HepG2 (cell line): Measurements from ENCODE around the gene SLX1A. TPM values are rescaled to one million over a fixed set of nuclear protein-coding genes. Genes with fewer than 3 reads are reported as not detected.

Experiments used
- ATRX ChIP-seq: sonication (generic); formaldehyde crosslinking; IDR thresholded peaks from 2 replicates; pipeline ENCODE4 v1.4.0; 2020; ENCODE audit warnings: missing genetic modification reagents, borderline replicate concordance
- CEBPG ChIP-seq: IDR thresholded peaks from 2 replicates; pipeline ENCODE4 v1.6.1; 2016
- DMTF1 ChIP-seq: sonication (generic); formaldehyde crosslinking; IDR thresholded peaks from 2 replicates; pipeline ENCODE4 v1.4.0; 2020; ENCODE audit warnings: mild to moderate bottlenecking, missing genetic modification reagents
- DPF2 ChIP-seq: sonication (generic); formaldehyde crosslinking; IDR thresholded peaks from 2 replicates; pipeline ENCODE4 v1.4.0; 2020; ENCODE audit warnings: mild to moderate bottlenecking, low read depth, missing genetic modification reagents, borderline replicate concordance
- EED ChIP-seq: sonication (generic); formaldehyde crosslinking; IDR thresholded peaks from 2 replicates; pipeline ENCODE4 v1.5.0; 2020; ENCODE audit warnings: mild to moderate bottlenecking, missing genetic modification reagents
- FOXC1 ChIP-seq: sonication (generic); formaldehyde crosslinking; IDR thresholded peaks from 2 replicates; pipeline ENCODE4 v1.8.0; 2022; ENCODE audit warnings: mild to moderate bottlenecking, missing genetic modification reagents, borderline replicate concordance
- HNRNPUL1 ChIP-seq: fragments of 200-400 bp; formaldehyde crosslinking; IDR thresholded peaks from 2 replicates; pipeline ENCODE4 v1.6.1; 2017; ENCODE audit warnings: low read depth, mild to moderate bottlenecking, low read length, moderate library complexity
- MATR3 ChIP-seq: sonication (generic); formaldehyde crosslinking; IDR thresholded peaks from 2 replicates; pipeline ENCODE4 v1.4.0; 2020; ENCODE audit warnings: missing genetic modification reagents
- MLLT10 ChIP-seq: sonication (generic); formaldehyde crosslinking; IDR thresholded peaks from 2 replicates; pipeline ENCODE4 v1.4.0; 2020; ENCODE audit warnings: missing genetic modification reagents
- PHF5A ChIP-seq: IDR thresholded peaks from one replicate; pipeline ENCODE4 v1.6.1; 2018; ENCODE audit warnings: low read depth, missing genetic modification reagents; ENCODE audit not compliant: unreplicated experiment
- REL ChIP-seq: sonication (generic); formaldehyde crosslinking; conservative IDR thresholded peaks from 2 replicates; pipeline ENCODE4 v1.8.0; 2022; ENCODE audit warnings: mild to moderate bottlenecking, missing genetic modification reagents, moderate library complexity
- SP5 ChIP-seq: IDR thresholded peaks from 2 replicates; pipeline ENCODE4 v1.6.1; 2016; ENCODE audit warnings: low read depth, borderline replicate concordance
- STAT5B ChIP-seq: sonication (generic); formaldehyde crosslinking; IDR thresholded peaks from 2 replicates; pipeline ENCODE4 v1.4.0; 2020; ENCODE audit warnings: missing genetic modification reagents
- TAF1 ChIP-seq: sonication (generic); formaldehyde crosslinking; IDR thresholded peaks from 2 replicates; pipeline ENCODE4 v1.4.0; 2020; ENCODE audit warnings: missing genetic modification reagents
- ZFP62 ChIP-seq: sonication (generic); formaldehyde crosslinking; IDR thresholded peaks from 2 replicates; pipeline ENCODE4 v1.4.0; 2020; ENCODE audit warnings: missing genetic modification reagents
- ZMAT3 ChIP-seq: sonication (generic); formaldehyde crosslinking; conservative IDR thresholded peaks from 2 replicates; pipeline ENCODE4 v1.7.0; 2021; ENCODE audit warnings: missing genetic modification reagents
- ZNF205 ChIP-seq: IDR thresholded peaks from 2 replicates; pipeline ENCODE4 v1.6.1; 2018; ENCODE audit warnings: missing biosample characterization, missing genetic modification reagents
- ZNF232 ChIP-seq: sonication (generic); formaldehyde crosslinking; IDR thresholded peaks from 2 replicates; pipeline ENCODE4 v1.4.0; 2020; ENCODE audit warnings: missing genetic modification reagents, borderline replicate concordance
- ZNF33B ChIP-seq: sonication (generic); formaldehyde crosslinking; IDR thresholded peaks from 2 replicates; pipeline ENCODE4 v1.5.1; 2020; ENCODE audit warnings: mild to moderate bottlenecking, missing genetic modification reagents
- ZNF350 ChIP-seq: sonication (generic); formaldehyde crosslinking; IDR thresholded peaks from 2 replicates; pipeline ENCODE4 v1.4.0; 2020; ENCODE audit warnings: mild to moderate bottlenecking, low read depth, missing genetic modification reagents, borderline replicate concordance
- ZNF362 ChIP-seq: sonication (generic); formaldehyde crosslinking; IDR thresholded peaks from 2 replicates; pipeline ENCODE4 v1.4.0; 2020; ENCODE audit warnings: missing genetic modification reagents, mild to moderate bottlenecking, borderline replicate concordance
- ZNF710 ChIP-seq: sonication (generic); formaldehyde crosslinking; IDR thresholded peaks from 2 replicates; pipeline ENCODE4 v1.5.0; 2020; ENCODE audit warnings: mild to moderate bottlenecking, missing genetic modification reagents, borderline replicate concordance
- ZNF878 ChIP-seq: sonication (generic); formaldehyde crosslinking; IDR thresholded peaks from 2 replicates; pipeline ENCODE4 v1.8.1; 2023; ENCODE audit warnings: mild to moderate bottlenecking, missing genetic modification reagents, moderate library complexity
- polyA plus RNA-seq, 8 experiments: library from polyadenylated mRNA; depleted of rRNA in 3 of 8; stranded (reverse) in 7 of 8; unstranded in 1 of 8; fragments of >200 nt; fragmentation: Illumina TruSeq in 4 of 8; extraction: Trizol in 4 of 8; gene quantifications; 2 replicates each; pipeline versions ENCODE4 v1.2.1 to v1.2.3, GENCODE V29; 2011 to 2016; ENCODE audit warnings: low read depth in 4 of 8, missing spikeins in 1 of 8, mixed read lengths in 1 of 8; ENCODE audit not compliant: insufficient read depth in 1 of 8
- total RNA-seq, 5 experiments: library from RNA; depleted of rRNA; stranded (reverse); fragments of >200 nt; fragmentation: Illumina TruSeq; extraction: Trizol; gene quantifications; 2 replicates each; pipeline ENCODE4 v1.2.3, GENCODE V29; 2016; ENCODE audit warnings: low read depth in 1 of 5
- TF ChIP-seq, protein P1 (sequence below): sonication (generic); formaldehyde crosslinking; IDR thresholded peaks from 2 replicates; pipeline ENCODE4 v1.5.0; 2020; ENCODE audit warnings: missing genetic modification reagents, mild to moderate bottlenecking, borderline replicate concordance

The SLX1A gene
- total and polyA plus RNA-seq, 2 of the 13 experiments (the other 11 are each of a cell fraction or from before 2014, with no cell fraction given), result 12.0 to 37.1 TPM

- peak; percentile 35; the same call in 1 of the 2 replicates for TF ChIP-seq ZNF33B (CRISPR knock-in tag)
- TF ChIP-seq DMTF1 (CRISPR knock-in tag), result no peak
- TF ChIP-seq ZNF205 (CRISPR knock-in tag), result no peak
- peak; percentile 77; the same call in 1 of the 2 replicates for TF ChIP-seq ZMAT3 (CRISPR knock-in tag)
- no peak for TF ChIP-seq ATRX (CRISPR knock-in tag)
- TF ChIP-seq TAF1, result peak; percentile 35; the same call in 1 of the 2 replicates
- no peak for TF ChIP-seq ZNF350 (CRISPR knock-in tag)
- no peak for TF ChIP-seq REL (CRISPR knock-in tag)
- peak; percentile 80; the same call in 1 of the 2 replicates for TF ChIP-seq EED (CRISPR knock-in tag)
- no peak; the same call in 1 of the 2 replicates for TF ChIP-seq FOXC1 (CRISPR knock-in tag)
- TF ChIP-seq ZNF362 (CRISPR knock-in tag), result no peak
- no peak for TF ChIP-seq CEBPG (CRISPR knock-in tag)
- no peak for TF ChIP-seq MATR3 (CRISPR knock-in tag)
- TF ChIP-seq MLLT10 (CRISPR knock-in tag), result no peak
- TF ChIP-seq HNRNPUL1, result no peak
- TF ChIP-seq ZNF710 (CRISPR knock-in tag), result 0 out of 2 replicates have a peak, but pooled peaks have one; percentile 55
- TF ChIP-seq, protein P1, sequence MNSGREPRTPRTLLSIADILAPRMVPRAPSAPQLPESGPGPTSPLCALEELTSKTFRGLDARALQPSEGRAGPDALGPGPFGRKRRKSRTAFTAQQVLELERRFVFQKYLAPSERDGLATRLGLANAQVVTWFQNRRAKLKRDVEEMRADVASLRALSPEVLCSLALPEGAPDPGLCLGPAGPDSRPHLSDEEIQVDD (CRISPR knock-in tag), result no peak
- no peak for TF ChIP-seq ZFP62
- no peak for TF ChIP-seq DPF2
- TF ChIP-seq SP5 (CRISPR knock-in tag), result peak; percentile 65
- TF ChIP-seq ZNF878 (CRISPR knock-in tag), result no peak
- TF ChIP-seq STAT5B (CRISPR knock-in tag), result 0 out of 2 replicates have a peak, but pooled peaks have one; percentile 23
- TF ChIP-seq ZNF232 (CRISPR knock-in tag), result peak; percentile 27; the same call in 1 of the 2 replicates
- TF ChIP-seq PHF5A (CRISPR knock-in tag), result no peak
These were observed 10.2 kb upstream of the SLX1A start, which contains the start of gene CORO1A (continued) for GRCh38 chr16:30183233-30184095.
